T47D (cell line): Measurements from ENCODE around the gene ATG16L1.
"Not testable (repeated sequence)": the region's sequence is repeated elsewhere in the genome, so short reads cannot be mapped to it uniquely, and the experiment has no call there.

Experiments used
- DNase-seq, 2 experiments: peaks; one replicate each; pipeline versions ENCODE4 v3.0.0 to v3.0.0-alpha.2; 2011 to 2012; ENCODE audit warnings: low read depth in 1 of 2, low spot score in 1 of 2
- JUND ChIP-seq: IDR thresholded peaks from 2 replicates; pipeline ENCODE4 v1.6.1; 2012; ENCODE audit warnings: low read depth
- in situ Hi-C: cut with HindIII; loops from 2 replicates; pipeline ENCODE4 v1.10.0; 2016; ENCODE audit warnings: low sequenced_read_pairs, low pct_unique_long_range_greater_than_20kb

The ATG16L1 gene

GRCh38 chr2:233319256-233319655, 67.8 kb downstream of the ATG16L1 start:
- in situ Hi-C loops = no loop called here
- TF ChIP-seq JUND = no peak

GRCh38 chr2:233320470-233320869, 69.0 kb downstream of the ATG16L1 start:
- no peak for TF ChIP-seq JUND
- DNase-seq = no peak
- in situ Hi-C loops = no loop called here

More at GRCh38 chr2:233319256-233319655, 67.8 kb downstream of the ATG16L1 start:
- DNase-seq = no peak

GRCh38 chr2:233321166-233321565, 69.7 kb downstream of the ATG16L1 start:
- DNase-seq = no peak
- in situ Hi-C loops = no loop called here

GRCh38 chr2:233323851-233324250, 72.4 kb downstream of the ATG16L1 start:
- in situ Hi-C loops = no loop called here
- no peak for TF ChIP-seq JUND
- DNase-seq = no peak

More at GRCh38 chr2:233321166-233321565, 69.7 kb downstream of the ATG16L1 start:
- no peak for TF ChIP-seq JUND

GRCh38 chr2:233325256-233325655, 73.8 kb downstream of the ATG16L1 start:
- DNase-seq = no peak
- no peak for TF ChIP-seq JUND
- in situ Hi-C loops = no loop called here

GRCh38 chr2:233325814-233326213, 74.3 kb downstream of the ATG16L1 start:
- no peak for DNase-seq
- no peak for TF ChIP-seq JUND
- in situ Hi-C loops = no loop called here

GRCh38 chr2:233326500-233326899, 75.0 kb downstream of the ATG16L1 start:
- TF ChIP-seq JUND = no peak
- in situ Hi-C loops = no loop called here
- DNase-seq = no peak

GRCh38 chr2:233328922-233329321, 77.4 kb downstream of the ATG16L1 start:
- TF ChIP-seq JUND = no peak
- no peak for DNase-seq
- in situ Hi-C loops = no loop called here

- in situ Hi-C loops = no loop called here
- no peak for TF ChIP-seq JUND
- no peak for DNase-seq
These were observed 78.1 kb downstream of the ATG16L1 start for GRCh38 chr2:233329489-233330135.

- TF ChIP-seq JUND = no peak
- DNase-seq = no peak
- in situ Hi-C loops = no loop called here
These were observed 80.1 kb downstream of the ATG16L1 start for GRCh38 chr2:233331536-233331935.

GRCh38 chr2:233332125-233332524, 80.7 kb downstream of the ATG16L1 start:
- no peak for DNase-seq
- no peak for TF ChIP-seq JUND
- in situ Hi-C loops = no loop called here

GRCh38 chr2:233334915-233335314, 83.4 kb downstream of the ATG16L1 start:
- DNase-seq = no peak
- TF ChIP-seq JUND = no peak
- in situ Hi-C loops = no loop called here

- DNase-seq, in situ Hi-C loops: not testable (repeated sequence)
These were observed 84.6 kb downstream of the ATG16L1 start for GRCh38 chr2:233336091-233336490.

GRCh38 chr2:233336541-233336940, 85.1 kb downstream of the ATG16L1 start:
- in situ Hi-C loops = no loop called here
- no peak for TF ChIP-seq JUND
- DNase-seq = no peak
